SKM-1 treated with dmso at 0.1 percent for 144 hours (cell line): ENCODE data around the gene GDF10.

ENCODE experiments used
- DNase-seq: peaks from one replicate; lab custom pipeline; 2025; ENCODE audit not compliant: unreplicated experiment; lab: John Stamatoyannopoulos, UW

The GDF10 gene

DNA sequence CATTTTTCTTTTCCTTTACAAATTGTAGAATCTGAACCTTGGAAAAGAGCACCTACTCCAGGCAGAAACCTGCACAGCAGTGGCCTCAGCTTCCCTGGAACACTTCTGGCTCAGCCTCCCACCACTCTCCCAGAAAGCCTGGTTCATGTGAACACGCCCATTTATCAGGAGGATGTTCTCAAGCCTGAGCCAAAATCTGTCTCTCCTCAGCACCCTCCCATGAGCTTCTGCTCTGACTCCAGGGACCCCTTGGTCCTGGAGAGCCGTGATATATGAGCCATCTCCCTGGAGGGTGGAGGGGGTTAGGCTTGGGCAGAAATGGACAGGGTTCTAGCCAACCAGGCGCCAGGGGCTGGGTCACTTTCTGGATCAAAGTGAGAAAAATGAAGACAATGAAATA, 32.4 kb downstream of the GDF10 start:
- DNase-seq: no peak

DNA sequence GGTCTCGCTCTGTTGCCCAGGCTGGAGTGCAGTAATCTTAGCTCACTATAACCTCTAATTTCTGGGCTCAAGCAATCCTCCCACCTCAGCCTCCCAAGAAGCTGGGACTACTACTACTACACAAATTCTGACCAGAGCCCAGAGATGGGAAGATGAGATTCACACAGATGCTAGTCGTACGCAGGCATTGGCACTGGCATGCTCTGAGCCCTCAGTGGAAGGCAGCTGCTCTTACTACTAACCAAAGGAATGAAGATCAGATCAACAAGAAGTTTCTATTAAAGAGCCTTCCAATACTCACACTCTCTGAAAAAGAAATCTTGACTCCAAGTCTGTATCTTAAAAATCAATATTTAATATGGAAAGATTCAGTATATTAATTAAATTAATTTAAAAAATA, 32.9 kb downstream of the GDF10 start:
- DNase-seq: no peak

GRCh38 chr10:47333532-47333931, 33.5 kb downstream of the GDF10 start:
- DNase-seq: no peak

DNA sequence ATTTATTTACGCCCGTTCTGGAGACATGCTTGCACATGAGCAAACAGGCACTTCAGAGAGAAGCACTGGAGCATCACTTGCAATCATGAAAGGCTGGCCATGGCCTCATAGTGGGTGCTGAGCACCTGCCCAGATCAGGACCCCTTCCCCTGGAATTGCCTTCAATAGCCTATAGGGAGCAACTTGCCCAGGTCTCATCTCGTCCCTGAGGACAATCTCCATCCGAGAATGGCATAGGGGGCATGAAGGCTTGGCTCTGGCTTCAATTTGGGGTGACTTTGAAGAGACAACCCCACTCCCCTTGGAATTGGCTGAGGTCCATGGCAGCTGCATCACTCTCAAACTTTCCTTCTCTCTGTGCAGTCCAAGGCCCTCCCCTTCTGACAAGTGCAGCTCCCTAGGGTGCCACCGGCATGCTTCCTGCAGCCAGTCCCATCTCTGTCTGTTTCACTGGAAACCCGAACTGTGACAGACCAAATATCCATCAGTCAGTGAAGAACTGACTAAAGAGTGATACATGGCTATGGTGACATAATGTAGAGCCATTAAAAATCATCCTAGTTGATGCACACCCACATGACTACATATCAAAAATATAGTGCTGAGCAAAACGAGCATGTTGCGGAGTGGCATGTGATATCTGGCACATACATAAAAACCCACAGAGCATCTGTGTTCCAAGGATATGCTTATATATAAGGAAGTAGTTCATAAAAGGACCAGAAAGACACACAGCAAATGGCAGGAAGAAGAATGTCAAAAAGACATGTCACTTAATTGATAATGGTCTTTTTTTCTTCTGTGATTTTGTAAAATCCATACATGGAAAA, 34.7 kb downstream of the GDF10 start:
- DNase-seq: no peak

- DNase-seq: no peak
Observed at GRCh38 chr10:47335906-47336305, 35.9 kb downstream of the GDF10 start.

DNA sequence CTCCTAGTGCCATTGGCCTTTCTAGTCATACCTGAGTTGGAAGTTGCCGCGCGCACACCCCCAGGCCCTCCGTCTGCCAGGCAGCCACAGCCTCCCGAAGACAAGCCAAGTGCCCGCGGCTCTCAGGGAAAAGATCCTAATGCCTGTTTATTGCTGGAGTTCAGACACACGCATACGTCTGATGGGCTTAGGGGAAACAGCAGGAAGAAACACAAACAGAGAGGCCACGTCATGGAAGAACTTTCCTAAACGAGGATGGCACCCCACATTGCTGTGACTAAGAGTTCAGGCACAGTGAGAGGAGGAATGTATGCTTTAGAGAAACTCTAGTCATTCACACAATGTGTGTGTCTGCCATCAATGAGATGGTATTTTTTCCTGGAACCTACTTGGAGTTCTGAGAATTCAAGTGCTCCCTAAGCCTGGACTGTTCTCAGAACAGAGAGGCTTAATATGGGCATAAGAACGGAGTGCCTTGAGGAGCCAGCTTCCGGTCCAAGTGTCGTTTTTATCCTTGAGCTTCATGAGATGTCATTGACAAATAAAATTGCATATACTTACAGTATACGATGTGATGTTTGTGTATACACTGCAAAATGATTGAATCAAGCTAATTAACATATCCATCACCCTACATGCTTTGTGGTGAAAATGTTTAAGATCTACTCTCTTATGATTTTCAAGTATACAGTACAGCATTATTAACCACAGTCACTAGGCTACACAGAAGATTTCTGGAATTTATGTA, 36.6 kb downstream of the GDF10 start:
- DNase-seq: no peak

DNA sequence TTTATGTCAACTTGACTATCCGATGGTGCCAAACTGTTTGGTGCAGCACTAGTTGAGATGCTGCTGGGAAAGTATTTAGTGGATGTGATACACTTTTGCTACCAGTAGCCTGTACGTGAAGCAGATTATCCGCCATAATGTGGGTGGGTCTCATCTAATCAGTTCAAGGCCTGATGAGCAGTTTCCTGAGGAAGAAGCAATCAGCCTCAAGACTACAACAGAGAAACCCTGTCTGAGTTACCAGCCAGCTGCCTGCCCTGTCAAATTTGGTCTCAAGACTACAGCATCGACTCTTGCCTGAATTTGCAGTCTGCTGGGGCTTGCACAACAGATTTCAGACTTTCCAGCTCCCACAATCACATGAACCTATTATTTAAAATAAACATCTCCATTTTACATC, 37.3 kb downstream of the GDF10 start:
- no peak for DNase-seq

- no peak for DNase-seq
Observed at GRCh38 chr10:47339186-47339735, 39.3 kb downstream of the GDF10 start.

DNA sequence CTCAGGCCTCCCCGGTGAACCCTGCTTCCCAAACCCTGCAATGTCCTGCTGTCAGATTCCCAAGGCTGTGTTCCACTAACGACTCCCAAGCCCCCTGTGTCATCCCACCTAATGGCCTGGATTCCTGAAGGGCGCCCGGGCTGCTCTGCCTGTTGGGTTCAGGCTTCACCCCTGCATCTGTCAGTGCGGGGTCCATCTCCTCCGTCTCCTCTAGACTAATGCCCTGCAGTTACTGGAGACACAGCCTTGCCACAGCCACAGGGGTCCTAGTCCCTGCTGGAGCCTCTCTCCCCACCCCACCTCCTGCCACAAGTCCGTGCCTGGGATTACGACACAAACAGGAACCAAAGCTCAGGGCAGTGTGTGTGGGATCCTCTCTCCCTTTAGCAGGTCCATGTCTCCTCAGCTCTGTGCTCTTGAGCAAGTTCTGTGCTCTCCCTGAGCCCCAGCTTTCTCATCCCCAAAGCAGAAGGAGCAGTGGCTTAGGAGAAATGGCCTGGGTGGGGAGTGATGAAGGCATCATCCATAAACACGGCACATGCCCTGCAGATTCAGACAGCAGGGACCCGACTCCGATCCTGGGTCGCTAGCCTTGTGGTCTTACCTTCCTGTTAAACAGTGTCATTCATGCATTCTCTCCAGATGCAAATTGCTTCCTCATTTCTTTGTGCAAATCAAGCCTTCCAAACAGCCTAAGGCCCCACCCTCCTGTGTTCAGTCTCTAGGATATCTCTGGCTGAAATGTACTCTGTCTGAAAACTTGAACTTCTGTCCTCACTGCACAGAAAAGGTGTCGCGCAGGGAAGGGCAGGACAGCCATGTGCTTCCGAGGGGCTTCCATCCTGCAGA, 40.0 kb downstream of the GDF10 start:
- DNase-seq: peak; percentile 76

- peak; percentile 36 for DNase-seq
Observed at GRCh38 chr10:47340608-47341170, 40.7 kb downstream of the GDF10 start.

DNA sequence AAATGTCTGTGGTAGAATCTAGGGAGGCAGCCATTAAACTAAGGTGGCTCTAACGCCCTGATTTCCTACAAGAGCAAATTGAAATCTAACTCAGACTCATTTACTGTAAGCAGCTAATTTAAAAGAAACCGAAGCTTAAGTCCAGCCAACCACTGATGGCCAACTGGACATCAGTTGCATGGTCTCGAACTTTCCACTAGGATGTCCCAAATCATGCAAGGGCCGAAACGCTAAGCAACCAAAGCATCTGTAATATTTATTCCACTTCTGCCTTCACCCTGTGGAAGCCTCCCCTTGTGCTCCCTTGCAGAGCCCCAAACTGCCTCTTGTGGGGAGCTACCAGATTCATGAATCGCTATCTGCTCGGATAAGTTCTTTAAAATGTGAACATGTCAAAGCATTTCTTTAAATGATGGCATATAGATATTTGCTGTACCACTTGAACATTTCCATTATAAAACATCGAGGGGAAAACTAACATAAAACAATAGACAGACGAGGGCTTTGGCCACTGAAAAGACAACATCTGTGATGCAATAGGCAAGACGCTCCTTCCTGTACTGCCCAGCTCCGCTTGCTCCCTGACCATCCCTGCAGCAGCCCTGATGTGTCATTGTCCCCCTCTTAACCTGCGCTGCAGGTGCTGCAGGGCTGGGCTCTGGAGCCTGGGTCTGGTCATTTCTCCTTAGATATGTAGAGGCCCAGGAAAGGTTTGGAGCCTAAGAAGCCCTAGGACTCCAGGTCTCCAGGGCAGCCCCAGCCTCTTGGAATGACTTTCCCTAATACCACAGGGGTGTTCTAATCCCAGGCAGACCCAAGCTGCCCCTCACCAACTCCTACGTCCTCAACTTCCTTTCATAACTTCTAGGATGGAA, 45.2 kb downstream of the GDF10 start:
- no peak for DNase-seq

GRCh38 chr10:47346581-47347302, 46.7 kb downstream of the GDF10 start:
- no peak for DNase-seq

DNA sequence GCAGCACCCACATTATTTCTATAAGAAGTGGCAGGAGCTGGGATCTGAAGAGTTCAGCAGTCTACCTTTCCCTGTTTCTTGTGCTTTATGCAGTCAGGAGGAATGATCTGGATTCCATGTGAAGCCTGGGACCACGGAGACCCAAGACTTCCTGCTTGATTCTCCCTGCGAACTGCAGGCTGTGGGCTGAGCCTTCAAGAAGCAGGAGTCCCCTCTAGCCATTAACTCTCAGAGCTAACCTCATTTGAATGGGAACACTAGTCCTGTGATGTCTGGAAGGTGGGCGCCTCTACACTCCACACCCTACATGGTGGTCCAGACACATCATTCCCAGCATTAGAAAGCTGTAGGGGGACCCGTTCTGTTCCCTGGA, 47.3 kb downstream of the GDF10 start:
- DNase-seq: no peak

- no peak for DNase-seq
Observed at GRCh38 chr10:47348138-47348651, 48.2 kb downstream of the GDF10 start, which contains the start of gene RBP3. Gene RBP3, plus strand, starts transcription at chr10:47348363. Its CDS starts 122 bp downstream, at chr10:47348485.

- DNase-seq: no peak
Observed at GRCh38 chr10:47348661-47349470, 48.9 kb downstream of the GDF10 start.

GRCh38 chr10:47349516-47349915, 49.5 kb downstream of the GDF10 start:
- no peak for DNase-seq

DNA sequence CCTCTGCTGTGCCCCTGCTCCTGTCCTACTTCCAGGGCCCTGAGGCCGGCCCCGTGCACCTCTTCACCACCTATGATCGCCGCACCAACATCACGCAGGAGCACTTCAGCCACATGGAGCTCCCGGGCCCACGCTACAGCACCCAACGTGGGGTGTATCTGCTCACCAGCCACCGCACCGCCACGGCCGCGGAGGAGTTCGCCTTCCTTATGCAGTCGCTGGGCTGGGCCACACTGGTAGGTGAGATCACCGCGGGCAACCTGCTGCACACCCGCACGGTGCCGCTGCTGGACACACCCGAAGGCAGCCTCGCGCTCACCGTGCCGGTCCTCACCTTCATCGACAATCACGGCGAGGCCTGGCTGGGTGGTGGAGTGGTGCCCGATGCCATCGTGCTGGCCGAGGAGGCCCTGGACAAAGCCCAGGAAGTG, 50.0 kb downstream of the GDF10 start:
- DNase-seq: no peak
